Amygdala (tissue), 56 donors: ENCODE results near the gene CAP2.

Source experiments
- DNase-seq, 56 donors: peaks; one replicate each; lab custom pipeline; 2025; lab: John Stamatoyannopoulos, UW

The CAP2 gene

GRCh38 chr6:17470938-17471327, 77.5 kb downstream of the CAP2 start:
- DNase-seq = no peak

GRCh38 chr6:17472653-17473183, 79.3 kb downstream of the CAP2 start:
- peak in 1 of 56 donors; percentile 15 for DNase-seq

DNA sequence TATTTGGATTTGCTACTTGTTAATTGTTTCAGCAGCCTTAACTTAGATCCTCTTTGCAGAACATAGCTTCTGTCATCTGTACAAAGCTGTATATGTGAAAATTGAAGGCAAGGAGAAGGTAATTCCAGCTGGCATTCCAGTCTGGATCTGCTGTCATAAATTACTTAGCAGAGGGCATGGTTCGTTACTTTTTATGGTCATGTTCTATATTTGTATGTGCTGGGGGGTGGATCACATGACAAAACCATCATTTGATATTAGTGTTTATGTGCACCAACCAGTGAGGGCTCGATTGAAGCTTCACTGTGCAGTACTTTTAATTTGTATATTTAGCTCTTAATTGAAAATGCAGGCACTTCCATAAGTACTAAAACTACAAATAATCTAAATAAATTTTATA, 80.2 kb downstream of the CAP2 start:
- DNase-seq = no peak

GRCh38 chr6:17474289-17474688, 80.9 kb downstream of the CAP2 start:
- no peak for DNase-seq

GRCh38 chr6:17475606-17476244, 82.3 kb downstream of the CAP2 start:
- no peak for DNase-seq

- DNase-seq = no peak
These were observed 83.1 kb downstream of the CAP2 start for GRCh38 chr6:17476511-17476910.

GRCh38 chr6:17477356-17477755, 84.0 kb downstream of the CAP2 start:
- no peak for DNase-seq

DNA sequence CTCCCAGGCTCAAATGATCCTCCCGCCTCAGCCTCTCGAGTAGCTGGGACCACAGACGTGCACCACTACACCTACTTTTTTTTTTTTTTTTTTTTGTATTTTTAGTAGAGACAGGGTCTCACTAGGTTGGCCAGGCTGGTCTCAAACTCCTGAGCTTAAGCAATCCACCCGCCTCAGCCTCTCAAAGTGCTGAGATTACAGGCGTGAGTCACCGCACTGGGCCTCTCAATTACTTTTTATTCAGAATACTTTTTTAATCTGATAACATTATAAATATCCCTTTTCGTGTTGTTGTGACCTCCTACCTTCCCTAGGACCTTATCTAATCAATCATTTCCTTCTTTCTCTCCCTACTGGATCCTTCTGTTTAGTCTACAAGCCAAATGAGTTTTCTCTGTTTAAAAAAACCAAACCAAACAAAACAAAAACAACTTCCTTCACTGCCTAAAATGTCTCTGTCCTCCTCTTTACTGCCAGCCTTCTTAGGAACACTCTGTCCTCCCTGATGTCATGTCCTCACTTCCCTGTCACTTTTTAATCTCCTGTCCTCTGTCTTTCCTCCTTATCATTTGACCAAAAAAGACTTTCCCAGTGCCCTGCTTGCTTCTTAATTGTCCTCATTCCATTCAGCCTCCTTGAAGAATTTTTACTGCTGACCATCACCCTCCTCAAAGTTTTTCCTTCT, 85.0 kb downstream of the CAP2 start:
- no peak for DNase-seq

- DNase-seq = no peak
These were observed 85.6 kb downstream of the CAP2 start for GRCh38 chr6:17478946-17479345.

DNA sequence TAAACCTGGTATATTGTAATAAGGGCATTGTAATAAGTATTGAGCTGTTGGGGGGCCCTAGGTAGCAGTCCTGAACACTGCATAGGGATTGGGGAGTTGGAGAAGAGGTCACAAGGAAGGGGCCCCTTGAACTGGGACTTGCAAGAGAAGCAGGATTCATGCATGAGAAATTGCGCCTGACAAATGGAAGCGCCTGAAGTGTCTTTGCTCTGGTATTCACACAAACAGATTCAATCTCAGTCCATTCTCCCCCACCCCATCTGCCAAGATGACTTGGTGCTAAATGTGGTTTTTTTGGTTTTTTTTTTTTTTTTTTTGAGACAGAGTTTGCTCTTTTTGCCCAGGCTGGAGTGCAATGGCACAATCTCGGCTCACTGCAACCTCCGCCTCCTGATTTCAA, 87.1 kb downstream of the CAP2 start:
- peak in 1 of 56 donors; percentile 4 for DNase-seq

GRCh38 chr6:17482711-17483110, 89.3 kb downstream of the CAP2 start:
- no peak for DNase-seq

DNA sequence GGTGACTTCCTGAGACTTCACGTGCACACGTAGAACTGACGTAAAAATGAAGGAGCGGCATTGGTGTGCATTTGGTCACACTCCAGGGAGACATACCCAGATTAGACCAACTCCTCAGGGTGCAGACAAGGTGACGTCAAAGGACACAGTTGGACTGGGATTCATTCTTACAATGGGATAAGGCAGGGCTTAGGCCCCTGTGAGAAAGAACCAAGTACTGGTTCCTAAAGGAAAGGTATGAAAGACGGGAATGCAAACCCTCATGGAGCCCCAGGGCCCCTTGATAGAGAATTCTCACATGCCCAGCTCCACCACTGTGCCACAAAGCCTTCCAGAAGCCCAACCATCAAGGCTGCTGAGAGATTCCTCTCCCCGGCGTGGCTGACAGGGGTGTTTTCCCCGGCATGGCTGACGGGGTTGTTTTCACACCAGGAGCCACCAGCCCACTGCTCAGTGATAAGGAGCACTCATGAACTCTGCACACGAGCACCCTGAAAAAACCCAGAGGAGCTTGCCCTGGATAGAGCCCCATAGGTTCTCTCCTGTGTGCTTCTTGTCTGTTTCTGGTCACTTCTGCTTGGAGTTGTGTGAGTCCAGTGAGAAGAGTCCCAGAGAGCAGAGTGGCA, 90.1 kb downstream of the CAP2 start:
- DNase-seq = no peak

- DNase-seq = no peak
These were observed 90.9 kb downstream of the CAP2 start for GRCh38 chr6:17484201-17484849.

- no peak for DNase-seq
These were observed 91.8 kb downstream of the CAP2 start for GRCh38 chr6:17485181-17485580.

GRCh38 chr6:17485946-17486345, 92.6 kb downstream of the CAP2 start:
- DNase-seq = no peak

DNA sequence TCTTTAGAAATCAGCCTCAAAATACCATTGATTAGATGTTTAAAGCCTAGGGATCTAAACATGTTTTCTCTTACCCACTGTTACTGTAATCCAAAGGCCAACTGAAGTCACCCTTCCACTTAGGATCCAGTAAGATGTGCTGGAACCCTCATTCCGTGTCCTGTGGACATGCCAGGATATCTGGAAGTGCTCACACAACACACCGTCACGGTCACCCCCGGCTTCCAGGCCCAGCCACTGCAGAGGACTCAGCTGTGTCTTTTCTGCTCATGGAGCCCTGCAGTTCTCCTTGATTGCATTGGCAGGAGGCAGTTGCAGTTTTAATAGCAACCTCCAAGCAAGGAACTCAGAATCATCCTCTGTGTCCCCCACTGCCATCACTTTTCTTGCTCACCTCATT, 93.3 kb downstream of the CAP2 start:
- no peak for DNase-seq

- no peak for DNase-seq
These were observed 97.3 kb downstream of the CAP2 start for GRCh38 chr6:17490724-17491123.

DNA sequence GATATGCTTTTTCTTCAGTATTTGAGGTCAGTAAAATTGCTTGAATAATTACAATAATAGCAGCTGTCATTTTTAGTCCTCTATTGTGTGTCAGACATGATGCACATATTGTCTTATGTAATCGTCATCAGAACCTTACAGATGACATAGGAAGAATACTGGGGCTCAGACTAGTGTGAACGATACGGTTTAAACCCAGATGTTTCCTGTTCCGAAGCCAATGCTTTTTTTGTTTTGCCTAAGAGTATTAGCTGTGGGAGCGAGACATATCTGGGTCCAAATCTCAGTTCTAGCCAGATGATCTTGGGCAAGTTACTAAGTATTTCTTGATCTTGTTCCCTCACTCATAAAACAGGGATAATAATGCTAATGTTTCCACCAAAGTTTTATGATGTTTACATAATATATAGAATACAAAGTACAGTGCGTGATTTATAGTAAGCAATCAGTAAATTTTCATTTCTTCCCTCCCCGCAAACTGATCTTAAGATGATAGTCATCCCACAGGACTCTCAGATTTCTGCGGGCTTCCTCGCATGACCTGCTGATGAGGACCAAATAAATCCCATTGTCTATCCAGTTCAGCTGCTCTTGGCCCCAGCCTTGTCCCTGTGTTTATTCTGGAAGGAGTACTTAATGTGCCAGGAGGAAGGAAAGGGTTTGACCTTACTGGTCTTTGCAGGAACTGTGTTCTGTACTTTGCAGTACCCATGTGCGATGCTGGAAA, 98.2 kb downstream of the CAP2 start:
- no peak for DNase-seq

- DNase-seq = no peak
These were observed 99.0 kb downstream of the CAP2 start for GRCh38 chr6:17492350-17492749.

DNA sequence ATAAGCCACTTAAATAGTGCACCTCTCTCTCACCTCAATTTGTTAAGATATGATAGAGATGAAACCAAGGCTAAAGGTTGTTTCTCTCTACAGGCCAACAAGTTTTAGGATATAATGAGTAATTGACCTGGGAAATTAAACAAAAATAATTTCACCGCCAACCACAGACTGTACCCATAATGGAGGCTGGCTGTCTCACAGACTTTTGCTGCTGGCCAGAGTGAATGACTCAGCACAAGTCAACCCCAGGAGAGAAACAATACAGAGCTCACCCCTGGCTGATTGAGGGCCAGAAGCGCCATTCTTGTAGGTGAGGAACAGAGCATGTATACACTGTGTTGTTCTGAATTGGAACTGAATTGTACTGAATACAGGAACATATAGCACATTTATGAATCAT, 99.9 kb downstream of the CAP2 start:
- no peak for DNase-seq

- no peak for DNase-seq
These were observed 100.8 kb downstream of the CAP2 start for GRCh38 chr6:17494177-17494576.
